Measurements from ENCODE around the gene SLC35D3. TPM values are rescaled to one million over a fixed set of nuclear protein-coding genes. Genes with fewer than 3 reads are reported as not detected.
"Not testable (repeated sequence)": the region's sequence is repeated elsewhere in the genome, so short reads cannot be mapped to it uniquely, and the experiment has no call there.

The SLC35D3 gene
- total RNA-seq, 1 experiment from 2014 or later: not detected

DNA sequence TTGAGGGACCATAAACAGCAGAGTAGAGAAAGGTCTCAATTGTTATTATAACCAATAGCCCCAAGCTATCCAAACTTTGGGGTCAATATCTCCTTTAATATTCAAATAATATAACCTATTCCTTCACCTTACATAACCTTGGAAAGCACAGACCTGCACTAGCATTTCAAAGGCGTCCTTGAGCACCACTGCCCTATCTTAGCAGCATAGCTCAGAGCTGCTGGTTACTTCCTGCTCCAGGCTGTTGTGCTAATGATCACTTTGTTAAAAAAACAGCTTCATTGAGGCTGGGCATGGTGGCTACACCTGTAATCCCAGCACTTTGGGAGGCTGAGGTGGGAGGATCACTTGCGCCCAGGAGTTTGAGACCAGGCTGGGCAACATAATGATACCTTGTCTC is 10.5 kb downstream of the SLC35D3 start:
- no peak overlapping the region for H3K4me3 ChIP-seq
- no peak for DNase-seq (ENCODE audit: low read depth in 1 of 2, low spot score in 2 of 2)
- H3K27me3 ChIP-seq (replicated peaks): no peaks in the 10 kb centered on the region
- H3K4me1 ChIP-seq (replicated peaks): no peaks in the 10 kb centered on the region
- no peak overlapping the region for H3K27ac ChIP-seq
- H3K36me3 ChIP-seq: no peaks in the 10 kb centered on the region
- H3K9me3 ChIP-seq (replicated peaks): no peaks in the 10 kb centered on the region

DNA sequence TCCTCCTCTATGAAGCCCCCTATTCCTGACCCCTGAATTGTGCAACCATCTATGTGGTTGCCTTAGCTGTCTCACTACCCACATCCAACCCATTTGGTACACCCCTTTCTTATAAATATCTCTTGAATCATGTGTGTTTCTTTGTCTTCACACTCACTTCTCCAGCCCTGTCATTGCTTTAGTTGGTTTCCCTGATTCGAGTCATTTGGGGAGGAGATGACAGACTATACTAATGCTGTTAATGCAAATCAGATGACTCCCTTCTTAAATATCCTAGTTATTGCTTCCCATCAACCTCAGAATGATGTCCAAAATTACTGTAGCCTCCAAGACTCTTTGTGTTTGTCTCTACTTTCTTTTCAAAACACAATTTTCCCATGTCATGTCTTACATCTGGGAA is 23.0 kb downstream of the SLC35D3 start:
- Histone ChIP-seq H3K4me3 (no peak overlapping the region), H3K27ac (no peak overlapping the region), H3K27me3 (replicated peaks) (no peaks in the 10 kb centered on the region), H3K36me3 (no peaks in the 10 kb centered on the region), H3K4me1 (replicated peaks) (no peaks in the 10 kb centered on the region), H3K9me3 (replicated peaks) (no peaks in the 10 kb centered on the region)
- DNase-seq (ENCODE audit: low read depth in 1 of 2, low spot score in 2 of 2): no peak

DNA sequence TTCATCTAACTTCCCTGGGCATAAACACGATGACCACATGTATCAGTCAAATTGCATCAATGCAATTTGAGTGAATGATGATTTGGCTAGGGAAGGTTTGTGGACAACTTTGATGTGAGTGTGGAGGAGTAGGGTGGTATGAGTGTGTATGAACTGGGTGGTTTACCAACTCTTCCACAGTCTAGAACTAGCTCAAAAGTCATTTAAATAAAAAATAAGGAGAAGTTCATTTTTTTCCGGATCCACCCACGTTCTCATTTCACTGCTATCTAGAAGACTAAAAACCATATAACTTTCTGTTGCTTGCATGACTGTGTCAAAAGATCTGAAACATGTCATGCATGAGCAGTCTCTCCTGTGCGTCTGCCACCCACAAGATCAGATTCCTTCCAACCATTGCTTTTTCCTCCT is 23.6 kb downstream of the SLC35D3 start:
- no peaks in the 10 kb centered on the region for H3K9me3 ChIP-seq (replicated peaks)
- no peak overlapping the region for H3K27ac ChIP-seq
- no peaks in the 10 kb centered on the region for H3K36me3 ChIP-seq

DNA sequence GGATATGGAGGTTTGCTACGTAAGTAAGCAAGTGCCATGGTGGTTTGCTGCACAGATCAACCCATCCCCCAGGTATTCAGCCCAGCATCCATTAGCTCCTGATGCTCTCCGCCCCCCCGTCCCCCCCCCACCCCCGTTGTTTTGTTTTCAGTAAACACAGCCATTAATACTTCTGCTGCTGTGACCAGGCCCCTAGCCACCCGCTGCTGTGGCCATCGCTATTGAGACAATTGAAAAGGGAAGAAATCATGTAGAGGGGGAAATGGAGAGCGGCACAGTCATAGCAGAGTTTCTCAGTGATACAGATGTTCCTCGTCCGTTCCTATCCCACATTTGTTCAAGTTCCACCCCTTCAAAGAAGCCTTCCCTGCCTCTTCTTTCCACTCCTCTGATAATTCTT is 24.9 kb downstream of the SLC35D3 start:
- Histone ChIP-seq H3K4me1 (replicated peaks) (no peaks in the 10 kb centered on the region), H3K27me3 (replicated peaks) (no peaks in the 10 kb centered on the region)
- DNase-seq (ENCODE audit: low read depth in 1 of 2, low spot score in 2 of 2): no peak

More for the DNA sequence above, 23.6 kb downstream of the SLC35D3 start:
- Histone ChIP-seq H3K4me1 (replicated peaks) (no peaks in the 10 kb centered on the region), H3K4me3 (no peak overlapping the region), H3K27me3 (replicated peaks) (no peaks in the 10 kb centered on the region)
- DNase-seq (ENCODE audit: low read depth in 1 of 2, low spot score in 2 of 2): no peak

DNA sequence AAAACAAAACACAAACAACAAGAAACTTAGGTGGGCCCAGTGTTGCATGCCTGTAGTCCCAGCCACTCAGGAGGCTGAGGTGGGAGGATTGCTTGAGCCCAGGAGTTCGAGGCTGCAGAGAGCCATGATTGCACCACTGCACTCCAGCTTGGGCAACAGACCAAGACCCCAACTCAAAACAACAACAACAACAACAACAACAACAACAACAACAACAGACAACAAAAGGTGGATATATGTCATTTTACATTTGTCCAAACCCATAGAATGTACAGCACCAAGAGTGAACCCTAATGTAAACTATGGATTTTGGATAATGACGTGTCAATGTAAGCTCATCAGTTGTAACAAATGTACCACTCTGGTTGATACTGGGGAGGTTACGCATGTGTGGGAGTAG is 27.9 kb downstream of the SLC35D3 start:
- H3K9me3 ChIP-seq (replicated peaks); H3K27me3 ChIP-seq (replicated peaks); H3K27ac ChIP-seq; DNase-seq (ENCODE audit: low read depth in 1 of 2, low spot score in 2 of 2); H3K36me3 ChIP-seq; H3K4me1 ChIP-seq (replicated peaks); H3K4me3 ChIP-seq: not testable (repeated sequence)

More for the DNA sequence above, 24.9 kb downstream of the SLC35D3 start:
- H3K4me3 ChIP-seq: no peak overlapping the region
- no peak overlapping the region for H3K27ac ChIP-seq
- H3K36me3 ChIP-seq: no peaks in the 10 kb centered on the region
- no peaks in the 10 kb centered on the region for H3K9me3 ChIP-seq (replicated peaks)

DNA sequence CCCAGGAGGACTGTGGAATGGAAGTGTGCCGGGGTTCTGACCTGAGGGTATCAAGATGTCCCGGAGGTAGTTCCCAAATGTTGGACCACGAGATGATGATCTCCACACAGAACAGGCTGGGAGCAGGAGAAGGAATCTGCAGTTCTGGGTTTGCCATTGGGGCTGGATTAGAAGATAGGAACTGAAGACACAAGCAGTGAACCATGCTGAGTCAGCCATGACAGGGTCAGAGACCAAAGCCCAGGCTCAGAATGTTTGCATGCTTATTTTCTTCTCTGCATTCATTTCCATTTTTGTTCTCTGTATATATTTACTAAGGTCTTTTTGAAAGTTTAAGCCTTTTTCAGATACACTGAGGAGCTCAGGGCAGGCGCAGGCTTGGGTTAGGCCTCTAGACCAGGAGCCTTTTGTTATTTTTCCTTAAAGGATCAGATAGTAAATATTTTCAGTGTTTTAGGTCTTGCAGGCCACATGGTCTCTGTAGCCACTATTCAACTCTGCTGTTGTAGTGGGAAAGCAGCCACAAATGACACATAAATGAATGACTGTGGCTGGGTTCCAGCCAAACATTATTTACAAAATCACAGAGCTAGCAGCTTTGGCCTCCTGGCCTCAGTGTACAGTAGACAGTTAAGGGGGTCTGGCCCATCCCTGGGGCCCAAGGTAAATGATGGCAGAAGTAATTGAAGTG is 28.5 kb downstream of the SLC35D3 start:
- DNase-seq (ENCODE audit: low read depth in 1 of 2, low spot score in 2 of 2): no peak

DNA sequence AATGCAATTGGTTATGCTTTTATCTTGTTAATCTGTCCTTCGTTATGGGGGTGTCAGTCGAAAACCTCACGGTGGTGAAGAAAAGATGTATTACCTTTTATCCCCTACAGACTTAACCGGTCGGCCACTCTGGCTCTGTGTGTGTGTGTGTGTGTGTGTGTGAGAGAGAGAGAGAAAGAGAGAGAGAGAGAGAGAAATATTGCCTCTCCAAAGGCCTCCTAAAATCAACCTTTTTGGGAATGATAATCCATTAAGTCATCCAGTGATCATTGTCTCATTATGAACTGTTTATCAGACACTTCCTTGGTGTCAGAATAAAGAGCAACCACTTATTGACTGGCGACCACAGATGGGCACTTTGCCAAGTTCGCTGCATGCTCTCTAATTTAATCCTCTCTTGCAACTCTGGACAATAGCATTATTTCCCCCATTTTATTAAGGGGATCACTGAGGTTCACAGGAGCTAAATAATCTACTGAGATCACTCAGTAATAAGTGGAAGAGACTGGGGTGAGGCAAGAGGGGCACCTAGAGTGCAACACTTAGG is 30.7 kb downstream of the SLC35D3 start:
- Histone ChIP-seq H3K9me3 (replicated peaks) (no peaks in the 10 kb centered on the region), H3K27ac (no peak overlapping the region), H3K36me3 (no peaks in the 10 kb centered on the region), H3K4me1 (replicated peaks) (peaks cover 8% of the 10 kb centered on the region), H3K4me3 (no peak overlapping the region), H3K27me3 (replicated peaks) (peaks cover 8% of the 10 kb centered on the region)
- no peak for DNase-seq (ENCODE audit: low read depth in 1 of 2, low spot score in 2 of 2)

More for the DNA sequence above, 28.5 kb downstream of the SLC35D3 start:
- Histone ChIP-seq H3K27ac (no peak overlapping the region), H3K4me3 (no peak overlapping the region), H3K9me3 (replicated peaks) (no peaks in the 10 kb centered on the region), H3K27me3 (replicated peaks) (peaks cover 5% of the 10 kb centered on the region), H3K36me3 (no peaks in the 10 kb centered on the region), H3K4me1 (replicated peaks) (no peaks in the 10 kb centered on the region)

DNA sequence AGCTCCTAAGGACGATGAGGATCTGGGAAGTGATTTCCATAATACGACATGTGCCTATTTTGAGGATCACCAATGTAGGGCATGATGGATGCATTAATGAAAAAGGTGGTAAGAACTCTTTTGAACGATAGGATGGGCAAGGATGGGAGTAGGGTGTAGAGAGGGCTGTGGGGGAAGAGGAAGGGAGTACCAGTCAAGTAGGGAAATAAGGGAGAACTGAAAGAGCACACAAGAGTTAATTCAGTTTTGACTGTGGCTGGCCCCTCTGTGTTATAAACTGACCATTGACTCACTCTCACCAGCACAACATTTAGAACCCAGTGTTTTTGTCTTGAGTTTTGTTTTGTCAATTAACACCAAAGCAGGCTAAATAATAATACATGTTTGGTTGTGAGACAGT is 33.0 kb downstream of the SLC35D3 start:
- peaks cover 8% of the 10 kb centered on the region for H3K4me1 ChIP-seq (replicated peaks)
- H3K9me3 ChIP-seq (replicated peaks): no peaks in the 10 kb centered on the region
- H3K36me3 ChIP-seq: no peaks in the 10 kb centered on the region
- DNase-seq (ENCODE audit: low read depth in 1 of 2, low spot score in 2 of 2): no peak
- peaks cover 8% of the 10 kb centered on the region for H3K27me3 ChIP-seq (replicated peaks)
- H3K27ac ChIP-seq: no peak overlapping the region
- H3K4me3 ChIP-seq: no peak overlapping the region

DNA sequence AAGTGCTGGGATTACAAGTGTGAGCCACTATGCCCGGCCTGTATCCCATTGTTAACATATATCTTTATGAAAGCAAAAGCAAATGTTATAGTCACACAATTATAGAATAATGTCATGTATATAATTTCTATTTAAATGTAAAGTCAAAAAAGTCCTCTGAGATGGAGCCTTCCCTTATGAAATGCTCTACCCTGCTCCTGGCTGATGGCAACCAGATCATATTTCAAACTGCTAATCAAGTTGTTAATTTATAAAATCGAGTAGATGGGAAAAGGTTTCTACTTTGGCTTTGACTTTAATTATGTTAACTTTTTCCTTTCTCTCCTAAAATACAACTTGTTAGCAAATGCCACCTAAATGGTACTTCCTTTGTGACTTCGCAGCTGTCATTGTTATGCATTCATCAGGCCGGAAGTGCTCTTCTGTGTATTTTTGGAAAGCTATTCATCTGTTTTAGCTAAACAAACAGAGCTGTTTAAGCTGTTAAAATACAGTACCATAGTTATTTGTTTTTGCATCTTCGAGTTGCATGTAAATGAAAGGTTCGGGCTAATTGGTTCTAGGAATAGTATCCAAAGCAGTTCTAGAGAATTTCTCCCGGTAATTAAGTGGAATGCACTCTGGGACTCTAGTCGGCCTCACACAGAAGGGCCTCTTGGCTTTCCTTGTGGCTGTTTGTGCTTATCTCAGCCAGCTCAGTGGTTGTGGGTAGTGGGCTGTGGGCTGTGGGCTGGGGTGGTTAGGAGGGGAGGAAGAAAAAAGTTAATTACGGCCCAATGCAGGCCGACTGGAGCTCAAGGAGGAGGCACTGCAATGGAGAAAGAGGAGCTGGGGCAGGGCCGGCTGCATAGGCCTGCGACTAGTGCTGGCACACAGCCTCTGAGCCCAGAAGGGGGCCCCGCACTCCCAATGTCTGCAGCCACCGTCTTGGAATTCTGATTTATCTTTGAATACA is 34.8 kb downstream of the SLC35D3 start:
- no peak overlapping the region for H3K4me3 ChIP-seq

DNA sequence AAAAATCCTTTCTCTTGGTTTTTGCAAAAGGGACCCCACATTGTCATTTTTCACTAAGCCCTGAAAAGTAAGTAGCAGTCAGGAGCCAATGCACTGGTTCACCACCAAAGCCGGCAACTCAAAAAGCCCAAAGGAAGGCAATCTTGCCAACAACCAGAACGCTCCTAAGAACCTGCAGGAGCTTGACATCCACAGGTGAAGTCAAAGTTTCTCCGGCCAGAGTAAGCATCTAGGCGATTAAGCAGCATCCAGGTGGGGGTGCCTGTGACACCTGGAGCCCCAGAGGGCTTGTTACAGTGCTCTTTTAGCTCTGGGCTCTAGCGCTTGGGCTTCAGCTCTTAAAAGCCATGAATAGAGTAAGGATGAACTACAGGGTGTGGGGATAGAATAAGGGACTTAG is 36.1 kb downstream of the SLC35D3 start:
- no peaks in the 10 kb centered on the region for H3K36me3 ChIP-seq
- peaks cover 8% of the 10 kb centered on the region for H3K27me3 ChIP-seq (replicated peaks)
- no peak overlapping the region for H3K4me3 ChIP-seq
- no peak overlapping the region for H3K27ac ChIP-seq
- H3K9me3 ChIP-seq (replicated peaks): no peaks in the 10 kb centered on the region
- H3K4me1 ChIP-seq (replicated peaks): peaks cover 8% of the 10 kb centered on the region
- no peak for DNase-seq (ENCODE audit: low read depth in 1 of 2, low spot score in 2 of 2)

More for the DNA sequence above, 34.8 kb downstream of the SLC35D3 start:
- peak in 1 of 2 experiments; percentile 22 for DNase-seq (ENCODE audit: low read depth in 1 of 2, low spot score in 2 of 2)
- H3K4me1 ChIP-seq (replicated peaks): peaks cover 8% of the 10 kb centered on the region
- peaks cover 8% of the 10 kb centered on the region for H3K27me3 ChIP-seq (replicated peaks)
- no peaks in the 10 kb centered on the region for H3K9me3 ChIP-seq (replicated peaks)
- no peak overlapping the region for H3K27ac ChIP-seq
- no peaks in the 10 kb centered on the region for H3K36me3 ChIP-seq

DNA sequence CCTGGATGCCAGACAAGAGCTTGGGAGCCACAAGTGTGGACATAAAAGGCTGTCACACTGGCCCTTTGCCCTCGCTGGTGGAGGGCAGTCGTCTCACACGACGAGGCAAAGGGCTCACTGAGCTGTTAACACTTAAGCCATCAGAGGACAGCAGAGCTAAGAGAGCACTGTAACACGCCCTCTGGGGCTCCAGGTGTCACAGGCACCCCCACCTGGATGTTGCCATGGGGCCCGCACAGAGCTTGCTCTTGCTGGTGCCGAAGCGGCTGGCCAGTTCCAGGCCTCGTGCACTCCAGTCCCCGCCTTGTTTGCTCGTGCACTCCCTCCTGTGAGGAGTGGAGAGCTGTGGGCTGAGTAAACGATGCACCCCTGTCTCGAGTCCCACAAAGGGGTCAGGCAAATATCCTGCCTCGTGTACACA is 37.4 kb downstream of the SLC35D3 start:
- peaks cover 8% of the 10 kb centered on the region for H3K4me1 ChIP-seq (replicated peaks)
- no peak overlapping the region for H3K4me3 ChIP-seq
- DNase-seq (ENCODE audit: low read depth in 1 of 2, low spot score in 2 of 2): no peak
- H3K36me3 ChIP-seq: no peaks in the 10 kb centered on the region
- H3K9me3 ChIP-seq (replicated peaks): no peaks in the 10 kb centered on the region
- H3K27ac ChIP-seq: no peak overlapping the region
- H3K27me3 ChIP-seq (replicated peaks): peaks cover 6% of the 10 kb centered on the region

DNA sequence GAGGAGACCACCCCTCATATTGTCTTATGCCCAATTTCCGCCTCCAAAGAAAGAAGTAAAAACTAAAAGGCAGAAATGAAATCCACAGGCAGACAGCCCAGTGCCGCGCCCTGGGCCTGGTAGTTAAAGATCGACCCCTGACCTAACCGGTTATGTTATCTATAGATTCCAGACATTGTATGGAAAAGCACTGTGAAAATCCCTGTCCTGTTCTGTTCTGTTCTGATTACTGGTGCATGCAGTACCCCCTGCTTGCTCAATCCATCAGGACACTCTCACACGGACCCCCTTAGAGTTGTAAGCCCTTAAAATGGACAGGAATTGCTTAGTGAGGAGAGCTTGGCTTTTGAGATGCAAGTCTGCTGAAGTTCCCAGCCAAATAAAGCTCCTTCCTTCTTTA is 37.8 kb downstream of the SLC35D3 start:
- H3K4me1 ChIP-seq (replicated peaks); H3K4me3 ChIP-seq; H3K27ac ChIP-seq; H3K9me3 ChIP-seq (replicated peaks); H3K27me3 ChIP-seq (replicated peaks); H3K36me3 ChIP-seq; DNase-seq (ENCODE audit: low read depth in 1 of 2, low spot score in 2 of 2): not testable (repeated sequence)

DNA sequence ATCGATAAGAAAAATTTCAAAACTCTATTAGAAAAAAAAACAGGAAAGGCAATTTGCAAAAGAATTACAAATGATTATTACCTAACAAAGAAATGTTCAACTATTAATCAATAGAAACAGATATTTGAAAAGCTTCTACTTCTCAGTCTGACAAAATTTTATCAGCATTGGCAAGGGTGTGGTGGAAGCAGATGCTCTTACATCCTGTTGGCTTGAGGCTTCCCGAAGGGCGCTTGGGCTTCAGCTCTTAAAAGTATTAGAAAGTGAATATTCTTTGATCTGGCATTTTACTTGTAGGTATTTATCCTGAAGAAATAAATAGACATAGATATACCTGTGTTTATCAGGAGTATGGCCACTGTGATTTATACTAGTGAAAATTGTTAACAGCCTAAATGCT is 38.7 kb downstream of the SLC35D3 start:
- Histone ChIP-seq H3K27me3 (replicated peaks) (peaks cover under 1% of the 10 kb centered on the region), H3K4me1 (replicated peaks) (peaks cover 8% of the 10 kb centered on the region), H3K27ac (no peak overlapping the region), H3K4me3 (no peak overlapping the region), H3K9me3 (replicated peaks) (no peaks in the 10 kb centered on the region), H3K36me3 (no peaks in the 10 kb centered on the region)
- DNase-seq (ENCODE audit: low read depth in 1 of 2, low spot score in 2 of 2): no peak

DNA sequence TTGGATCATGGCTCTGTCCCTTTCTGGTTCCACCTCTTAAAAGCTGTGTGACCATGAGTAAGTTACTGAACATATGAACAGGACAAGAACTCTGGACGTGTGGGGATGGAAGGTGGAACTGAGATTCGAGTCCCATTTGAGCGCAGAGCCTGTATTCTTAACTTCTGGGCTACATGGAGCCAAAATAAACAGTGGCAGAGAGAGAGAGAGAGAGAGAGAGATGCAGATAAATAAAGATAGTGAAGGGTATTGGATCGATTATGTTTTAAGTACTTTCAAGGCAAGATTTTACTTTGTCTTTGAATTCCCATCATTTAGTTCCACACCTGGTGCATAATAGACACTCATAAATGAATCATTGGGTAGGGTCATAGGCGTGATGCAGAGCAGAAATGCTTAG is 39.7 kb downstream of the SLC35D3 start:
- Histone ChIP-seq H3K36me3 (no peaks in the 10 kb centered on the region), H3K27me3 (replicated peaks) (no peaks in the 10 kb centered on the region), H3K4me1 (replicated peaks) (peaks cover 5% of the 10 kb centered on the region), H3K27ac (no peak overlapping the region), H3K9me3 (replicated peaks) (no peaks in the 10 kb centered on the region), H3K4me3 (no peak overlapping the region)
- DNase-seq (ENCODE audit: low read depth in 1 of 2, low spot score in 2 of 2): no peak

All from SJSA1 (cell line).